NOMO-1 treated with DMSO at 0.1 percent for 48 hours (cell line): Measurements from ENCODE around the gene KLHL36.

Experiments used
- DNase-seq: peaks from one replicate; lab custom pipeline; 2025; ENCODE audit not compliant: unreplicated experiment; lab: John Stamatoyannopoulos, UW

Gene KLHL36

GRCh38 chr16:84641643-84642358 is 6.5 kb upstream of the KLHL36 start:
- no peak for DNase-seq

- DNase-seq = peak; percentile 68
Measured at GRCh38 chr16:84643180-84643583, 5.1 kb upstream of the KLHL36 start.

- peak; percentile 63 for DNase-seq
Measured at GRCh38 chr16:84643674-84644073, 4.6 kb upstream of the KLHL36 start.

- DNase-seq = peak; percentile 9
Measured at GRCh38 chr16:84648595-84649510, 542 bp downstream of the KLHL36 start.

- DNase-seq = no peak
Measured at GRCh38 chr16:84649511-84649861, 1.2 kb downstream of the KLHL36 start.

GRCh38 chr16:84650062-84650991 is 2.0 kb downstream of the KLHL36 start:
- no peak for DNase-seq

- DNase-seq = no peak
Measured at GRCh38 chr16:84652566-84652965, 4.3 kb downstream of the KLHL36 start.

GRCh38 chr16:84654238-84654637 is 5.9 kb downstream of the KLHL36 start:
- DNase-seq = no peak

- no peak for DNase-seq
Measured at GRCh38 chr16:84654998-84655397, 6.7 kb downstream of the KLHL36 start.

- DNase-seq = no peak
Measured at GRCh38 chr16:84656649-84657048, 8.3 kb downstream of the KLHL36 start.

GRCh38 chr16:84657229-84657837 is 9.0 kb downstream of the KLHL36 start:
- no peak for DNase-seq

- no peak for DNase-seq
Measured at GRCh38 chr16:84658690-84659089, 10.4 kb downstream of the KLHL36 start.

GRCh38 chr16:84659656-84660300 is 11.5 kb downstream of the KLHL36 start:
- no peak for DNase-seq

- no peak for DNase-seq
Measured at GRCh38 chr16:84660973-84661372, 12.7 kb downstream of the KLHL36 start.

GRCh38 chr16:84661418-84662060 is 13.2 kb downstream of the KLHL36 start:
- DNase-seq = no peak

- no peak for DNase-seq
Measured at GRCh38 chr16:84662471-84662870, 14.2 kb downstream of the KLHL36 start.

GRCh38 chr16:84663433-84664101 is 15.3 kb downstream of the KLHL36 start:
- DNase-seq = no peak

- no peak for DNase-seq
Measured at GRCh38 chr16:84665359-84665758, 17.0 kb downstream of the KLHL36 start.

GRCh38 chr16:84665843-84666242 is 17.5 kb downstream of the KLHL36 start:
- DNase-seq = no peak
